Activated T-cell treated with anti-CD3 and anti-CD28 coated beads, Interleukin-2, amount 50 U/mL, for 4 hours (primary cell): ENCODE measurements around the gene SCO2. TPM values are rescaled to one million over a fixed set of nuclear protein-coding genes. Genes with fewer than 3 reads are reported as not detected.

Source experiments
- ATAC-seq, 2 donors: fragments of 200-7000 bp; cut with Tn5 transposase; one replicate each; pipeline ENCODE4 v1.10.0; 2021
- DNase-seq: peaks from one replicate; pipeline ENCODE4 v3.0.0-alpha.2; 2020
- H3K27me3 Mint-ChIP-seq: one replicate; pipeline ENCODE4 v1.8.0; 2021; ENCODE audit warnings: low read depth, mixed read lengths
- H3K36me3 Mint-ChIP-seq: one replicate; pipeline ENCODE4 v1.8.0; 2022; ENCODE audit warnings: mixed read lengths; ENCODE audit not compliant: insufficient read depth
- H3K4me1 Mint-ChIP-seq: one replicate; pipeline ENCODE4 v1.8.0; 2021; ENCODE audit warnings: low read depth, mixed read lengths
- H3K4me3 Mint-ChIP-seq: one replicate; pipeline ENCODE4 v1.8.0; 2021; ENCODE audit warnings: mild to moderate bottlenecking, moderate library complexity, mixed read lengths
- H3K9me3 Mint-ChIP-seq: one replicate; pipeline ENCODE4 v1.8.0; 2021; ENCODE audit warnings: mixed read lengths
- total RNA-seq, 3 donors: library from RNA; stranded (reverse); gene quantifications; one replicate each; pipeline ENCODE4 v1.2.1, GENCODE V29; 2021

Gene SCO2
- total RNA-seq, 3 donors from 2014 or later, result 12.7 to 14.4 (median 14.2) TPM

- DNase-seq, result no peak
- Mint-ChIP-seq H3K4me3 (peak overlapping the region; percentile 68), H3K36me3 (no peaks in the 10 kb centered on the region), H3K9me3 (no peaks in the 10 kb centered on the region), H3K27me3 (peaks cover 5% of the 10 kb centered on the region), H3K4me1 (peaks cover 2% of the 10 kb centered on the region)
- no peak for ATAC-seq
Observed at GRCh38 chr22:50481045-50481439, 44.4 kb downstream of the SCO2 start.

- H3K9me3 Mint-ChIP-seq, result no peaks in the 10 kb centered on the region
- peak overlapping the region; percentile 68 for H3K4me3 Mint-ChIP-seq
- H3K27me3 Mint-ChIP-seq, result peaks cover 5% of the 10 kb centered on the region
- no peaks in the 10 kb centered on the region for H3K36me3 Mint-ChIP-seq
- DNase-seq (no peak), ATAC-seq (no peak)
- peaks cover 2% of the 10 kb centered on the region for H3K4me1 Mint-ChIP-seq
Observed at GRCh38 chr22:50479721-50480120, 45.7 kb downstream of the SCO2 start.

- Mint-ChIP-seq H3K27me3 (peaks cover 5% of the 10 kb centered on the region), H3K4me1 (peaks cover 15% of the 10 kb centered on the region), H3K36me3 (peaks cover 5% of the 10 kb centered on the region), H3K9me3 (no peaks in the 10 kb centered on the region), H3K4me3 (no peak overlapping the region)
- no peak for ATAC-seq
- DNase-seq, result no peak
Observed at GRCh38 chr22:50477923-50478322, 47.5 kb downstream of the SCO2 start.

GRCh38 chr22:50476868-50477267, 48.5 kb downstream of the SCO2 start:
- DNase-seq, result no peak
- Mint-ChIP-seq H3K4me3 (peak overlapping the region; percentile 49), H3K9me3 (no peaks in the 10 kb centered on the region), H3K4me1 (peaks cover 25% of the 10 kb centered on the region), H3K27me3 (peaks cover 5% of the 10 kb centered on the region), H3K36me3 (peaks cover 5% of the 10 kb centered on the region)
- ATAC-seq, result no peak

- H3K4me1 Mint-ChIP-seq, result peaks cover 38% of the 10 kb centered on the region
- no peak for DNase-seq
- peak overlapping the region; percentile 75 for H3K4me3 Mint-ChIP-seq
- peaks cover 5% of the 10 kb centered on the region for H3K27me3 Mint-ChIP-seq
- ATAC-seq, result no peak
- H3K9me3 Mint-ChIP-seq, result no peaks in the 10 kb centered on the region
- peaks cover 5% of the 10 kb centered on the region for H3K36me3 Mint-ChIP-seq
Observed at GRCh38 chr22:50475652-50476002, 49.8 kb downstream of the SCO2 start.

- peak; percentile 82 for DNase-seq
- Mint-ChIP-seq H3K4me3 (peak within 1 kb of the TSS; percentile 92), H3K27me3 (peaks cover 2% of the 10 kb centered on the region), H3K4me1 (peaks cover 44% of the 10 kb centered on the region), H3K9me3 (no peaks in the 10 kb centered on the region), H3K36me3 (peaks cover 5% of the 10 kb centered on the region)
- ATAC-seq, result peak; percentile 84 to 85
Observed at GRCh38 chr22:50474710-50475651, 50.4 kb downstream of the SCO2 start, which contains the start of gene SBF1. SBF1 (minus strand) TSS chr22:50475035; CDS start chr22:50474840, 195 bp downstream.

- Mint-ChIP-seq H3K4me3 (peak overlapping the region; percentile 92), H3K27me3 (no peaks in the 10 kb centered on the region)
- ATAC-seq, result peak; percentile 11 to 13
Observed at GRCh38 chr22:50473855-50474671, 51.3 kb downstream of the SCO2 start.

More at GRCh38 chr22:50473855-50474671, 51.3 kb downstream of the SCO2 start:
- Mint-ChIP-seq H3K4me1 (peaks cover 53% of the 10 kb centered on the region), H3K36me3 (peaks cover 5% of the 10 kb centered on the region), H3K9me3 (no peaks in the 10 kb centered on the region)
- DNase-seq, result no peak

Other genes starting within 250 kb of the SCO2 start
- 1 to 10 TPM; 4.0 to 4.8 (median 4.7) TPM for gene PLXNB2, start 218.0 kb downstream of the SCO2 start, total RNA-seq
- 1 to 10 TPM; 1.0 to 1.6 (median 1.3) TPM for gene DENND6B, start 198.6 kb downstream of the SCO2 start, total RNA-seq
- 10 to 100 TPM; 41.4 to 52.6 (median 43.3) TPM for gene PPP6R2, start 182.3 kb downstream of the SCO2 start, total RNA-seq
- 100 to 1,000 TPM; 128 to 130 (median 129) TPM for gene SBF1, start 50.6 kb downstream of the SCO2 start, total RNA-seq
- gene ADM2, start 44.1 kb downstream of the SCO2 start, total RNA-seq, result 1 to 10 TPM; 4.8 to 9.4 (median 8.2) TPM
- under 1 TPM in 1 of 3 donors, not detected in 2; 0.30 TPM for gene MIOX, start 38.7 kb downstream of the SCO2 start, total RNA-seq
- 10 to 100 TPM; 68.7 to 79.9 (median 72.2) TPM for gene LMF2, start 17.9 kb downstream of the SCO2 start, total RNA-seq
- 100 to 1,000 TPM; 152 to 175 (median 156) TPM for gene NCAPH2, start 17.4 kb downstream of the SCO2 start, total RNA-seq
- gene TYMP, start 4.4 kb upstream of the SCO2 start, total RNA-seq, result 100 to 1,000 TPM in 1 of 3 donors, 10 to 100 TPM in 2; 64.4 to 103 (median 66.1) TPM
- 1 to 10 TPM; 5.4 to 7.4 (median 6.4) TPM for gene KLHDC7B, start 20.3 kb upstream of the SCO2 start, total RNA-seq
- not detected for gene SYCE3, start 37.3 kb upstream of the SCO2 start, total RNA-seq
- gene CPT1B, start 52.8 kb upstream of the SCO2 start, total RNA-seq, result 10 to 100 TPM; 30.0 to 38.3 (median 32.7) TPM
- gene CHKB, start 57.3 kb upstream of the SCO2 start, total RNA-seq, result 10 to 100 TPM; 56.1 to 63.2 (median 60.7) TPM
- under 1 TPM; 0.05 to 0.38 (median 0.16) TPM for gene MAPK8IP2, start 75.2 kb upstream of the SCO2 start, total RNA-seq
- gene ARSA, start 102.6 kb upstream of the SCO2 start, total RNA-seq, result 10 to 100 TPM; 10.5 to 13.1 (median 11.0) TPM
- gene SHANK3, start 147.2 kb upstream of the SCO2 start, total RNA-seq, result under 1 TPM; 0.05 to 0.24 (median 0.08) TPM
- gene ACR, start 212.6 kb upstream of the SCO2 start, total RNA-seq, result not detected